ENCODE data around the gene RALGAPB. TPM values are rescaled to one million over a fixed set of nuclear protein-coding genes. Genes with fewer than 3 reads are reported as not detected.

Gene RALGAPB
- total RNA-seq, 1 experiment from 2014 or later, result 24.0 TPM

GRCh38 chr20:38555395-38555794 is 82.8 kb downstream of the RALGAPB start:
- no peaks in the 10 kb centered on the region for H3K9me3 ChIP-seq (ENCODE audit: control insufficient read depth in 1 of 2, insufficient read depth in 1 of 2, low read depth in 1 of 2, low read length in 2 of 2)
- no peak overlapping the region for H2AFZ ChIP-seq (ENCODE audit: low read depth, low read length, poor library complexity, severe bottlenecking)
- no peaks in the 10 kb centered on the region for H3K27me3 ChIP-seq (ENCODE audit: insufficient read depth, low read length)
- no peaks in the 10 kb centered on the region for H3K4me1 ChIP-seq (ENCODE audit: control insufficient read depth in 1 of 2, insufficient read depth in 2 of 2, low read length in 2 of 2)
- no TSS peak for BruUV-seq (replicated peaks)
- H3K27ac ChIP-seq (ENCODE audit: low read depth, low read length), result no peak overlapping the region
- intact Hi-C loops (cut with micrococcal nuclease), result no loop called here
- no peak for DNase-seq (ENCODE audit: low read depth, low spot score)
- no peaks in the 10 kb centered on the region for H4K20me1 ChIP-seq (ENCODE audit: insufficient read depth)
- H3K36me3 ChIP-seq (ENCODE audit: control insufficient read depth in 1 of 2, insufficient read depth in 2 of 2, low read length in 2 of 2), result peaks cover 12 to 32% of the 10 kb centered on the region in 2 experiments
- TF ChIP-seq ATF3 (IDR thresholded peaks at IDR 0.05) (no peak), YY1 (IDR thresholded peaks at IDR 0.05; ENCODE audit: extremely low read depth, insufficient replicate concordance, low read depth, low read length) (no peak), CTCF (IDR thresholded peaks at IDR 0.05 in 2 of 3, conservative IDR thresholded peaks at IDR 0.05 in 1 of 3; ENCODE audit: borderline replicate concordance in 1 of 3, insufficient read depth in 1 of 3, low read depth in 2 of 3, low read length in 2 of 3) (no peak), POLR2A (IDR thresholded peaks at IDR 0.05; ENCODE audit: borderline replicate concordance, extremely low read depth, insufficient read depth, insufficient read length) (no peak), ZFX (IDR thresholded peaks at IDR 0.05) (no peak), ELF1 (IDR thresholded peaks at IDR 0.05; ENCODE audit: borderline replicate concordance, low read depth) (no peak), JUND (IDR thresholded peaks at IDR 0.05) (no peak), POLR2AphosphoS5 (IDR thresholded peaks at IDR 0.05; ENCODE audit: low read depth, low read length) (no peak), FOSL1 (IDR thresholded peaks at IDR 0.05; ENCODE audit: low read depth) (no peak), MAX (IDR thresholded peaks at IDR 0.05) (no peak), SIN3A (IDR thresholded peaks at IDR 0.05; ENCODE audit: low read depth) (no peak), ZBTB33 (IDR thresholded peaks at IDR 0.05; ENCODE audit: extremely low read depth, insufficient replicate concordance, low read length) (no peak), RAD21 (IDR thresholded peaks at IDR 0.05; ENCODE audit: low read depth) (no peak), EZH2 (IDR thresholded peaks at IDR 0.05) (no peak), REST (IDR thresholded peaks at IDR 0.05; ENCODE audit: low read depth) (no peak)
- ChIA-PET RAD21 (ENCODE audit: low non-redundant PET in 1 of 2, low total read pairs in 2 of 2, uncharacterized antibody in 2 of 2, unreplicated experiment in 2 of 2) (no interaction called here), CTCF (no interaction called here), POLR2A (no interaction called here)
- H3K9ac ChIP-seq (ENCODE audit: low read length), result no peak overlapping the region
- no peak overlapping the region for H3K4me3 ChIP-seq (replicated peaks in 1 of 2; ENCODE audit: low read depth in 1 of 2, low read length in 2 of 2)
- no peak for ATAC-seq
- no peak overlapping the region for H3K4me2 ChIP-seq (ENCODE audit: low read length)
- no peaks in the 10 kb centered on the region for H3K79me2 ChIP-seq (ENCODE audit: insufficient read depth, low read length)
- H3K9me2 ChIP-seq (ENCODE audit: insufficient read depth), result no peaks in the 10 kb centered on the region

Measured in HCT116 (cell line).